K562 (cell line): ENCODE results near the gene LRPAP1. TPM values are rescaled to one million over a fixed set of nuclear protein-coding genes. Genes with fewer than 3 reads are reported as not detected.
A peak's percentile ranks its signal among the peaks of the same experiment; 100 is the strongest.
"Not testable (repeated sequence)": the region's sequence is repeated elsewhere in the genome, so short reads cannot be mapped to it uniquely, and the experiment has no call there.

Experiments
- ATAC-seq: fragments of 200-7000 bp; cut with Tn5 transposase; 3 replicates; pipeline ENCODE4 v1.9.1; 2020; ENCODE audit warnings: moderate library complexity
- BruUV-seq: library from RNA; stranded (reverse); fragments of 400-500 nt; replicated peaks from 2 replicates; lab custom pipeline; 2021; lab: Mats Ljungman, UMichigan
- CTCF ChIA-PET: fragments of 300-600 bp; formaldehyde crosslinking; extraction: SDS; loops from one replicate; lab custom pipeline; 2021; ENCODE audit warnings: low intra/inter-chr PET ratio; lab: Yijun Ruan, JAX
- POLR2A ChIA-PET: fragments of 300-600, 350-650 bp; sonication (Branson Sonifier 250); formaldehyde crosslinking; extraction: SDS; loops from one replicate; lab custom pipeline; 2021; ENCODE audit warnings: antibody characterized with exemption, inconsistent platforms; lab: Yijun Ruan, JAX
- DNase-seq, 4 experiments: peaks; one replicate each; pipeline versions ENCODE4 v3.0.0 to v3.0.0-alpha.2; 2011 to 2018; ENCODE audit warnings: low spot score in 3 of 4, mixed read lengths in 3 of 4; ENCODE audit errors: extremely low read depth in 1 of 4
- FAIRE-seq: peaks from 2 replicates; lab custom pipeline; 2011; peaks lifted over from hg19 to GRCh38; lab: Jason Lieb, UNC
- H2AFZ ChIP-seq: 2 replicates; pipeline ENCODE4 v1.6.0; 2011; ENCODE audit warnings: low read depth, low read length, control low read depth, inconsistent platforms
- H3K27ac ChIP-seq: fragments of 200-600 bp; 3 replicates; pipeline ENCODE4 v1.8.0; 2011; ENCODE audit warnings: low read depth, mild to moderate bottlenecking, control low read depth, inconsistent platforms, low read length, moderate library complexity, mixed read lengths; ENCODE audit errors: extremely low read depth
- H3K27me3 ChIP-seq, 2 experiments: fragments of 300-600 bp in 1 of 2; 2 replicates in 1 of 2; 3 replicates in 1 of 2; pipeline versions ENCODE4 v1.6.0 to v1.8.0; 2011; ENCODE audit warnings: inconsistent platforms in 2 of 2, low read length in 2 of 2, mild to moderate bottlenecking in 1 of 2, mixed read lengths in 1 of 2, moderate library complexity in 1 of 2; ENCODE audit not compliant: control insufficient read depth in 2 of 2, insufficient read depth in 2 of 2
- H3K36me3 ChIP-seq: fragments of 300-600 bp; 3 replicates; pipeline ENCODE4 v1.8.0; 2011; ENCODE audit warnings: mild to moderate bottlenecking, low read length, inconsistent platforms; ENCODE audit not compliant: control insufficient read depth, insufficient read depth
- H3K4me1 ChIP-seq, 2 experiments: fragments of 200-600 bp in 1 of 2; replicated peaks in 1 of 2; 2 replicates in 1 of 2; 3 replicates in 1 of 2; pipeline versions ENCODE4 v1.5.1 to v1.8.0; 2011; ENCODE audit warnings: inconsistent platforms in 2 of 2, low read length in 2 of 2, mild to moderate bottlenecking in 1 of 2, mixed read lengths in 1 of 2, moderate library complexity in 1 of 2; ENCODE audit not compliant: control insufficient read depth in 2 of 2, insufficient read depth in 2 of 2
- H3K4me2 ChIP-seq: 2 replicates; pipeline ENCODE4 v1.6.1; 2011; ENCODE audit warnings: low read length, control low read depth, inconsistent platforms, mixed read lengths; ENCODE audit not compliant: insufficient read depth
- H3K4me3 ChIP-seq: fragments of 200-600 bp; sonication (generic), shearing (Covaris generic); 2 replicates; pipeline ENCODE4 v1.5.1; 2016; ENCODE audit warnings: control low read depth, inconsistent platforms
- H3K79me2 ChIP-seq: fragments of 200-600 bp; 3 replicates; pipeline ENCODE4 v1.8.0; 2011; ENCODE audit warnings: low read length, inconsistent platforms; ENCODE audit not compliant: control insufficient read depth, insufficient read depth
- H3K9ac ChIP-seq, 2 experiments: 2 replicates each; pipeline versions ENCODE4 v1.6.0 to v1.6.1; 2011; ENCODE audit warnings: low read depth in 2 of 2, low read length in 2 of 2, control low read depth in 1 of 2, inconsistent platforms in 1 of 2, mild to moderate bottlenecking in 1 of 2, mixed read lengths in 1 of 2; ENCODE audit not compliant: insufficient read depth in 1 of 2
- H3K9me1 ChIP-seq: one replicate; pipeline ENCODE4 v1.6.0; 2011; ENCODE audit warnings: inconsistent platforms, mild to moderate bottlenecking, low read length, moderate library complexity; ENCODE audit not compliant: control insufficient read depth, insufficient read depth
- H3K9me3 ChIP-seq: replicated peaks from 2 replicates; pipeline ENCODE4 v1.5.1; 2011; ENCODE audit warnings: low read depth, low read length, inconsistent platforms; ENCODE audit not compliant: control insufficient read depth, insufficient read depth
- H4K20me1 ChIP-seq: replicated peaks from 2 replicates; pipeline ENCODE4 v1.6.1; 2011; ENCODE audit warnings: low read length, inconsistent platforms, mixed read lengths; ENCODE audit not compliant: control insufficient read depth, insufficient read depth
- ATF7 ChIP-seq: fragments of 450-650 bp; IDR thresholded peaks from 2 replicates; pipeline ENCODE4 v1.7.1; 2014; ENCODE audit warnings: mild to moderate bottlenecking, moderate library complexity
- CREM ChIP-seq: IDR thresholded peaks from 2 replicates; pipeline ENCODE4 v1.6.1; 2014; ENCODE audit warnings: antibody characterized with exemption, low read depth
- JUND ChIP-seq, 2 experiments: IDR thresholded peaks; 2 replicates in 1 of 2; 3 replicates in 1 of 2; pipeline ENCODE4 v1.6.1; 2011; ENCODE audit warnings: borderline replicate concordance in 2 of 2, low read depth in 2 of 2, low read length in 2 of 2, improper control_type of control experiment in 1 of 2, missing biosample characterization in 1 of 2, missing genetic modification characterization in 1 of 2, missing genetic modification reagents in 1 of 2
- WGBS: fragments of 100-300 bp; shearing (Covaris generic); methylation state at CpG from one replicate; pipeline ENCODE4 v1.1.6; 2016; ENCODE audit warnings: low coverage, mixed read lengths; ENCODE audit not compliant: insufficient coverage; ENCODE audit errors: missing lambda C conversion rate; 5-methylcytosine and 5-hydroxymethylcytosine counted together
- in situ Hi-C: fragments of 300-500 bp; cut with MboI; formaldehyde crosslinking; loops from 4 replicates; pipeline ENCODE4 v1.15.0; 2018; ENCODE audit warnings: inconsistent platforms, mixed read lengths
- intact Hi-C: fragments of 100-400 bp; cut with micrococcal nuclease; formaldehyde crosslinking; loops from 2 replicates; pipeline ENCODE4 v1.14.2; 2022
- polyA plus RNA-seq, 8 experiments: library from polyadenylated mRNA; depleted of rRNA in 4 of 8; stranded (reverse) in 5 of 8; unstranded in 3 of 8; fragments of >200 nt; fragmentation: Nextera tagmentation in 2 of 8; fragmentation: Illumina TruSeq in 1 of 8; extraction: Ambion mirVana in 2 of 8; extraction: Trizol in 1 of 8; gene quantifications; 2 replicates each; pipeline versions ENCODE4 v1.2.1 to v1.2.3, GENCODE V29; 2011 to 2014; ENCODE audit warnings: inconsistent platforms in 1 of 8, missing spikeins in 1 of 8
- total RNA-seq, 7 experiments: library from RNA; depleted of rRNA in 6 of 7; stranded (reverse); fragments of >200 nt in 6 of 7; fragmentation: Illumina TruSeq in 2 of 7; extraction: Trizol in 2 of 7; gene quantifications; 2 replicates each; pipeline versions ENCODE4 v1.2.1 to v1.2.3, GENCODE V29; 2011 to 2021; ENCODE audit warnings: low replicate concordance in 1 of 7
- TF ChIP-seq, protein P1 (sequence below), 2 experiments: fragments of 450-650 bp in 1 of 2; sonication (generic) in 1 of 2; formaldehyde crosslinking in 1 of 2; IDR thresholded peaks in 1 of 2; conservative IDR thresholded peaks in 1 of 2; 2 replicates each; pipeline versions ENCODE4 v1.6.1 to v1.8.1; 2016 to 2023; ENCODE audit warnings: mild to moderate bottlenecking in 2 of 2, moderate library complexity in 2 of 2, inconsistent platforms in 1 of 2, missing genetic modification reagents in 1 of 2

LRPAP1 gene
- total and polyA plus RNA-seq, 9 of the 15 experiments (the other 6 are each of a cell fraction or from before 2014, with no cell fraction given), result 1.1 to 75.5 (median 41.8) TPM

DNA sequence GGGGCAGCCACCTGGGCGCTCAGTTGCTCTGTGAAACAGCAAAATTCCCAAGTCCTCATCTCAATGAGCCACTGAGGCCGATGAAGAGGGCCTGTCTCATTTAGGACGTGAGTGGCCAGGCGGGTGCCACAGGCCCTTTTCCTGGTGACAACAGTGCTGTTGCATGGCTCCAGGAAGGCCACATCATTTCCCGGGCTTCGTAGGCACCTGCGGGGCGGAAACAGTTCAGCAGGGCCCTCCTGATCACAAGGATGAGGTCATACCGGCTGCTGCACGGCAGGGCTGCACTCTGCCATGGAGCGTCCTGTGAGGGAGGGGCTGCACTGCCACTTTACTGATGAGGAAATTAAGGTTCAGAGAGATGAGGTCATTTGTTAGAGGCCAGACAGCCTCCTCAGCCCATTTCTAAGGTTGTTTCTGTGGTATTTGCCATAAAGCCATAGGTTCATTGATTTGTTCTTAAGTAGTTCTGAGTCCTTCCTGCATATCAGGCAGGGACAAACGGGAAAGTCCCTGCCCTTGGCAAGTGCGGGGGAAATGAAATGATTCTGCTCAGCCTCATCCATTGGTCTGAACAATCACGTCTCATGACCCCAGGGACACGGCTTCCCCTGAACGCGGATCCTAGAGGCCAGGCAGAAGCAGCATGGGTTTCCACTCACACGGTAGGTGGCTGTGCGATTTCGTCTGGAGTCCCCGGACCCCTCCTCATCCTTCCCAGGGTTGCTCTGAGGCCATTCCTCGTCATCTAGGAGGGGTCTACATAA is 12.2 kb upstream of the LRPAP1 start:
- H3K9me3 ChIP-seq; H3K4me1 ChIP-seq; in situ Hi-C loops; H3K27ac ChIP-seq; H3K36me3 ChIP-seq; H2AFZ ChIP-seq; H3K4me2 ChIP-seq; FAIRE-seq; POLR2A ChIA-PET; DNase-seq; ATAC-seq; CTCF ChIA-PET; BruUV-seq; intact Hi-C loops; H3K4me3 ChIP-seq; H3K79me2 ChIP-seq; H3K9ac ChIP-seq; H4K20me1 ChIP-seq; H3K9me1 ChIP-seq; TF ChIP-seq JUND (tag; IDR thresholded peaks at IDR 0.05; ENCODE audit: borderline replicate concordance, low read depth, low read length): not testable (repeated sequence)
- 5% methylated on average over 15 of the region's 22 CpGs for WGBS
- H3K27me3 ChIP-seq, result peaks cover 0 to 14% of the 10 kb centered on the region in 2 experiments; a peak in 2 of 5 replicates
- TF ChIP-seq CREM (0 out of 2 replicates have a peak, but pooled peaks have one; percentile 10), JUND (IDR thresholded peaks at IDR 0.05; ENCODE audit: borderline replicate concordance, low read depth, low read length) (0 out of 2 replicates have a peak, but pooled peaks have one; percentile 14), ATF7 (peak; percentile 85)
- TF ChIP-seq, protein P1, sequence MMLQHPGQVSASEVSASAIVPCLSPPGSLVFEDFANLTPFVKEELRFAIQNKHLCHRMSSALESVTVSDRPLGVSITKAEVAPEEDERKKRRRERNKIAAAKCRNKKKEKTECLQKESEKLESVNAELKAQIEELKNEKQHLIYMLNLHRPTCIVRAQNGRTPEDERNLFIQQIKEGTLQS (IDR thresholded peaks at IDR 0.05), result peak; percentile 70; the same call in 1 of the 2 replicates
- TF ChIP-seq, protein P1 (CRISPR knock-in tag; conservative IDR thresholded peaks at IDR 0.05), result not testable (repeated sequence)

DNA sequence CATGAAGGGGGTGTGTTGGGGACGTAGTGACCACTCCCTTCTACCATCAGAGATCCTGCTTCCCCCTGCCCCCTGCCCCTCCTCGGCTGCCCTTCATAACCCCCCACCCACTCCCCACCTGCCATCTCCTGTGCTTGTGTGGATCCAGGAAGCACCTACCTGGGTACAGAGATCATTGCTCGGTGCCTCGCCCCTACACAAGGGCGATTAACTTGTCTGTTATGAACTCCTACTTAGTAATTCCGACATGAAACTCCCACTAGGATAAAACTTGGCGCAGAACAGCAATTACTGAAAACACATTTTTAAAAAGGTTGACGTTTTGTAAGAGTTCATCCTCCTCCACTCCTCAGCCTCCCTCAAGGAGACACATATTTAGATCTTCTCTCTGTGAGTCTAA is 11.2 kb upstream of the LRPAP1 start:
- H3K27ac ChIP-seq, H3K9me3 ChIP-seq, H3K4me1 ChIP-seq, FAIRE-seq, POLR2A ChIA-PET, H3K4me3 ChIP-seq, H3K9ac ChIP-seq, DNase-seq, intact Hi-C loops, ATAC-seq, H4K20me1 ChIP-seq, CTCF ChIA-PET, H2AFZ ChIP-seq, H3K36me3 ChIP-seq, BruUV-seq, H3K9me1 ChIP-seq, in situ Hi-C loops, H3K4me2 ChIP-seq, H3K79me2 ChIP-seq: not testable (repeated sequence)
- H3K27me3 ChIP-seq, result peaks cover 0 to 14% of the 10 kb centered on the region in 2 experiments; a peak in 2 of 5 replicates
- 7% methylated on average over 5 of the region's 8 CpGs for WGBS

DNA sequence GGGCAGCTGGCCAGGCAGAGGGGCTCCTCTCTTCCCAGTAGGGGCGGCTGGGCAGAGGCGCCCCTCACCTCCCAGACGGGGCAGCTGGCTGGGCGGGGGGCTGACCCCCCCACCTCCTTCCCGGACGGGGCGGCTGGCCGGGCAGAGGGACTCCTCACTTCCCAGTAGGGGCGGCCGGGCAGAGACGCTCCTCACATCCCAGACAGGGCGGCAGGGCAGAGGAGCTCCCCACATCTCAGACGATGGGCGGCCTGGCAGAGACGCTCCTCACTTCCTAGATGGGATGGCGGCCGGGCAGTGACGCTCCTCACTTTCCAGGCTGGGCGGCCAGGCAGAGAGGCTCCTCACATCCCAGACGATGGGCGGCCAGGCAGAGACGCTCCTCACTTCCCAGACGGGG is 6.7 kb upstream of the LRPAP1 start:
- WGBS, result 20% methylated on average over 10 of the region's 23 CpGs
- CTCF ChIA-PET, H3K4me3 ChIP-seq, BruUV-seq, in situ Hi-C loops, H3K4me1 ChIP-seq, intact Hi-C loops, POLR2A ChIA-PET, ATAC-seq, H3K79me2 ChIP-seq, H3K9ac ChIP-seq, H3K9me3 ChIP-seq, H3K27ac ChIP-seq, H4K20me1 ChIP-seq, H2AFZ ChIP-seq, H3K36me3 ChIP-seq, H3K9me1 ChIP-seq, FAIRE-seq, H3K4me2 ChIP-seq, DNase-seq: not testable (repeated sequence)
- peaks cover 3 to 12% of the 10 kb centered on the region in 2 experiments; a peak in 3 of 5 replicates for H3K27me3 ChIP-seq
